K562 (cell line): ENCODE measurements around the gene CHMP5. TPM values are rescaled to one million over a fixed set of nuclear protein-coding genes. Genes with fewer than 3 reads are reported as not detected.

ENCODE experiments used
- ATF1 ChIP-seq, 2 experiments: fragments of 450-650 bp in 1 of 2; IDR thresholded peaks; 2 replicates each; pipeline ENCODE4 v1.6.1; 2016; ENCODE audit warnings: missing compliant biosample characterization in 1 of 2, missing genetic modification characterization in 1 of 2
- ATF4 ChIP-seq: fragments of 450-650 bp; formaldehyde crosslinking; IDR thresholded peaks from 2 replicates; pipeline ENCODE4 v1.4.0; 2022; ENCODE audit warnings: mild to moderate bottlenecking, moderate library complexity
- E2F3 ChIP-seq: fragments of 250-450 bp; sonication (Bioruptor Pico); IDR thresholded peaks from 2 replicates; pipeline ENCODE4 v1.4.0; 2020; ENCODE audit warnings: mild to moderate bottlenecking
- ETV1 ChIP-seq: fragments of 450-650 bp; conservative IDR thresholded peaks from 2 replicates; pipeline ENCODE4 v1.6.1; 2016; ENCODE audit warnings: missing genetic modification characterization, control low read depth, low read depth, missing compliant biosample characterization
- EWSR1 ChIP-seq: fragments of 450-650 bp; IDR thresholded peaks from 2 replicates; pipeline ENCODE4 v1.6.1; 2018; ENCODE audit warnings: borderline replicate concordance, mild to moderate bottlenecking, low read depth, moderate library complexity; ENCODE audit not compliant: partially characterized antibody
- FOXJ2 ChIP-seq: fragments of 200-800 bp; sonication (Bioruptor generic); IDR thresholded peaks from 2 replicates; pipeline ENCODE4 v1.6.1; 2016; ENCODE audit warnings: missing genetic modification characterization, missing compliant biosample characterization
- GABPA ChIP-seq: fragments of 200-800 bp; sonication (Bioruptor generic); conservative IDR thresholded peaks from 2 replicates; pipeline ENCODE4 v1.6.1; 2016; ENCODE audit warnings: low read depth, missing genetic modification characterization, missing compliant biosample characterization
- KLF16 ChIP-seq: IDR thresholded peaks from 2 replicates; pipeline ENCODE4 v1.6.1; 2016; ENCODE audit warnings: antibody characterized with exemption
- LEF1 ChIP-seq: fragments of 450-650 bp; IDR thresholded peaks from 2 replicates; pipeline ENCODE4 v1.6.1; 2016; ENCODE audit warnings: mild to moderate bottlenecking
- MED1 ChIP-seq: sonication (generic); formaldehyde crosslinking; IDR thresholded peaks from 2 replicates; pipeline ENCODE4 v1.8.1; 2023; ENCODE audit warnings: missing genetic modification reagents, borderline replicate concordance
- NONO ChIP-seq, 2 experiments: fragments of 200-400 bp in 1 of 2; fragments of 450-650 bp in 1 of 2; formaldehyde crosslinking in 1 of 2; IDR thresholded peaks; 2 replicates each; pipeline ENCODE4 v1.6.1; 2017; ENCODE audit warnings: low read depth in 2 of 2, mild to moderate bottlenecking in 2 of 2, moderate library complexity in 2 of 2, low read length in 1 of 2
- NRF1 ChIP-seq, 2 experiments: fragments of 450-650 bp; IDR thresholded peaks in 1 of 2; conservative IDR thresholded peaks in 1 of 2; 2 replicates each; pipeline ENCODE4 v1.6.1; 2014; ENCODE audit warnings: mild to moderate bottlenecking in 2 of 2
- PBX2 ChIP-seq, 2 experiments: IDR thresholded peaks in 1 of 2; conservative IDR thresholded peaks in 1 of 2; 2 replicates each; pipeline ENCODE4 v1.6.1; 2016; ENCODE audit warnings: low read depth in 2 of 2, mild to moderate bottlenecking in 1 of 2, missing compliant biosample characterization in 1 of 2, missing genetic modification characterization in 1 of 2, moderate library complexity in 1 of 2
- PTRF ChIP-seq: fragments of 450-650 bp; IDR thresholded peaks from 2 replicates; pipeline ENCODE4 v1.6.1; 2016; ENCODE audit warnings: mild to moderate bottlenecking, missing genetic modification characterization, missing compliant biosample characterization
- PYGO2 ChIP-seq: fragments of 450-650 bp; IDR thresholded peaks from 2 replicates; pipeline ENCODE4 v1.6.1; 2016; ENCODE audit warnings: mild to moderate bottlenecking, missing genetic modification characterization, moderate library complexity, missing compliant biosample characterization
- SIRT6 ChIP-seq: IDR thresholded peaks from one replicate; pipeline ENCODE4 v1.6.1; 2012; ENCODE audit warnings: low read depth, mild to moderate bottlenecking, control low read depth, inconsistent platforms, low read length, moderate library complexity
- TEAD2 ChIP-seq: fragments of 450-650 bp; IDR thresholded peaks from 2 replicates; pipeline ENCODE4 v1.6.1; 2016; ENCODE audit warnings: missing genetic modification characterization, control low read depth, missing compliant biosample characterization
- ZBTB34 ChIP-seq: fragments of 250-450 bp; sonication (Bioruptor Pico); IDR thresholded peaks from 2 replicates; pipeline ENCODE4 v1.8.0; 2021; ENCODE audit warnings: mild to moderate bottlenecking, moderate library complexity
- polyA plus RNA-seq, 8 experiments: library from polyadenylated mRNA; depleted of rRNA in 4 of 8; stranded (reverse) in 5 of 8; unstranded in 3 of 8; fragments of >200 nt; fragmentation: Nextera tagmentation in 2 of 8; fragmentation: Illumina TruSeq in 1 of 8; extraction: Ambion mirVana in 2 of 8; extraction: Trizol in 1 of 8; gene quantifications; 2 replicates each; pipeline versions ENCODE4 v1.2.1 to v1.2.3, GENCODE V29; 2011 to 2014; ENCODE audit warnings: inconsistent platforms in 1 of 8, missing spikeins in 1 of 8
- total RNA-seq, 7 experiments: library from RNA; depleted of rRNA in 6 of 7; stranded (reverse); fragments of >200 nt in 6 of 7; fragmentation: Illumina TruSeq in 2 of 7; extraction: Trizol in 2 of 7; gene quantifications; 2 replicates each; pipeline versions ENCODE4 v1.2.1 to v1.2.3, GENCODE V29; 2011 to 2021; ENCODE audit warnings: low replicate concordance in 1 of 7

Gene CHMP5
- total and polyA plus RNA-seq, 9 of the 15 experiments (the other 6 are each of a cell fraction or from before 2014, with no cell fraction given) = 36.0 to 105 (median 54.9) TPM

GRCh38 chr9:33239921-33240320 is 24.9 kb upstream of the CHMP5 start, which contains the start of gene SPINK4 (continued):
- TF ChIP-seq ZBTB34 (CRISPR knock-in tag) (no peak), GABPA (tag) (peak; percentile 64), ETV1 (tag) (peak; percentile 97), PTRF (tag) (no peak), TEAD2 (tag) (0 out of 2 replicates have a peak, but pooled peaks have one; percentile 30), PBX2 (CRISPR knock-in tag; IDR thresholded peaks at IDR 0.05; ENCODE audit: low read depth) (no peak), PBX2 (tag; conservative IDR thresholded peaks at IDR 0.05; ENCODE audit: low read depth) (peak; percentile 60; the same call in 1 of the 2 replicates), FOXJ2 (tag) (peak; percentile 85), KLF16 (peak; percentile 98), PYGO2 (tag) (peak; percentile 58), ATF1 (CRISPR knock-in tag; IDR thresholded peaks at IDR 0.05) (no peak), ATF1 (tag; IDR thresholded peaks at IDR 0.05) (peak; percentile 51), NRF1 (conservative IDR thresholded peaks at IDR 0.05 in 1 of 2, IDR thresholded peaks at IDR 0.05 in 1 of 2) (peak; percentile 80 to 84), E2F3 (CRISPR knock-in tag) (no peak), MED1 (CRISPR knock-in tag) (no peak), NONO (IDR thresholded peaks at IDR 0.05; ENCODE audit: low read depth in 2 of 2, low read length in 1 of 2) (0 out of 4 replicates have a peak, but pooled peaks of 1 of the 2 experiments have one; percentile 48), ATF4 (CRISPR knock-in tag) (peak; percentile 52; the same call in 1 of the 2 replicates), EWSR1 (no peak), LEF1 (peak; percentile 88), SIRT6 (no peak)
